ENCODE measurements around the gene TICAM2.

TICAM2 gene

DNA sequence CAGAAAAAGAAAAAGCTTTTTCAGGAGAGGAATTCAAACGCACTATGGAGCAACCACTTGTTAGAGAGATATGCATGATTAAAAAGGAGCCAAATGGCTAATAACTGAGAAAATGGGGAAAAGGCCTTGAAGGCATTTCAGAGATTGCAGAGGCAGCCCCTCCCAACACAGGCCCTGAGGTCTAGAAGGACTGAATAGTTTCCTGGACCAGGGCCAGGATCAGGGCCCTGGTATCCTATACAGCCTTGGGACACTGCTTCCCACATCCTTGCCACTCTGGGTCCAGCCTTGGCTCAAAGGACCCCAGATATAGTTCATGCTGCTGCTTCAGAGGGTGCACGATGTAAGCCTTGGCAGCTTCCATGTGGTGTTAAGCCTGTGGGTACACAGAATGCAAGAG lies 37.0 kb downstream of the TICAM2 start:
- no peak for DNase-seq (ENCODE audit: low read depth)
- no peaks in the 10 kb centered on the region for H3K36me3 ChIP-seq (ENCODE audit: control insufficient read depth, insufficient read depth, low read length, severe bottlenecking)
- H3K9me3 ChIP-seq (ENCODE audit: control insufficient read depth, low read length) = no peaks in the 10 kb centered on the region
- peak overlapping the region; percentile 52 for H3K9ac ChIP-seq (ENCODE audit: low read length)
- H3K27me3 ChIP-seq (replicated peaks; ENCODE audit: control insufficient read depth, insufficient read depth, low read length) = no peaks in the 10 kb centered on the region
- peaks cover 15% of the 10 kb centered on the region for H3K4me1 ChIP-seq (ENCODE audit: control insufficient read depth, insufficient read depth, low read length)
- no peak overlapping the region for H3K4me3 ChIP-seq (ENCODE audit: low read length)

DNA sequence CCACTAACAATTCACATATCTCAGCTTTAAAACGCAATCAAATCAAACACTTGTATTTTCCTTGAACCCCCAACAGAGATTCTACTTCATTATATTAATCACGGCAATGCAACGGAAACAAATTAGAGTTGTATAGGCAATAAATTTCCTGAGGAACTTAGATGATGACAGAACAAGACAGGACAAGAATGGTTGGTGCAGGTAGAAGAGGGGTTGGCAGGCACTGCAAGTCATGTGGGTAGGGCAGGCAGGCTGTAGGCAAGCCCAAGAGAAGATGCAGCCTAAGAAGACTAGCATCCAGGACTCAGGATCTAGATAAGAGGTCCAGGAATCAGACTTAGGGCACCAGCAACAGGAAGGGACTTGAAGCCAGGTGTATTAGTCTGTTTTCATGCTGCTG lies 41.1 kb downstream of the TICAM2 start:
- no peak for DNase-seq (ENCODE audit: low read depth)
- Histone ChIP-seq H3K36me3 (ENCODE audit: control insufficient read depth, insufficient read depth, low read length, severe bottlenecking) (no peaks in the 10 kb centered on the region), H3K9me3 (ENCODE audit: control insufficient read depth, low read length) (no peaks in the 10 kb centered on the region), H3K4me1 (ENCODE audit: control insufficient read depth, insufficient read depth, low read length) (peaks cover 38% of the 10 kb centered on the region), H3K4me3 (ENCODE audit: low read length) (no peak overlapping the region), H3K27me3 (replicated peaks; ENCODE audit: control insufficient read depth, insufficient read depth, low read length) (no peaks in the 10 kb centered on the region), H3K9ac (ENCODE audit: low read length) (no peak overlapping the region)

DNA sequence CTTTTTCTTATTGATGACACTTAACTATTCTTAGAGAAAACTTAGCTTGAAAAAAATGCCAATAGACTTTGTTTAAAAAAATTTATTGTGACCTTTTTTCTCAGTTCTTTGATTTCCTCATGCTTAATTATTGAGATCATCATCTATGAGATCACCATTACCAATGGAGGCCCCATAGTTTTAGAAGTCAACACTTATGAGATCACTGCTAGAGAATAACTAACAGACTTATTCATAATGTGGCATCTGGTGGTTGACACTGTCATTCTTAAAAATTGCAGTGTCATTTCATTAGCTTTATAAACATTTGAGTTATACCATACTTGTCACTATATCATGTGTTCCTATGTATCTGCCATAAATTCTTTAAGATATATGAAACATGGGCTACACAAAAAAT lies 42.8 kb downstream of the TICAM2 start:
- Histone ChIP-seq H3K9ac (ENCODE audit: low read length) (no peak overlapping the region), H3K4me1 (ENCODE audit: control insufficient read depth, insufficient read depth, low read length) (peaks cover 23% of the 10 kb centered on the region), H3K9me3 (ENCODE audit: control insufficient read depth, low read length) (no peaks in the 10 kb centered on the region), H3K4me3 (ENCODE audit: low read length) (no peak overlapping the region), H3K27me3 (replicated peaks; ENCODE audit: control insufficient read depth, insufficient read depth, low read length) (no peaks in the 10 kb centered on the region), H3K36me3 (ENCODE audit: control insufficient read depth, insufficient read depth, low read length, severe bottlenecking) (no peaks in the 10 kb centered on the region)
- DNase-seq (ENCODE audit: low read depth) = peak; percentile 19

DNA sequence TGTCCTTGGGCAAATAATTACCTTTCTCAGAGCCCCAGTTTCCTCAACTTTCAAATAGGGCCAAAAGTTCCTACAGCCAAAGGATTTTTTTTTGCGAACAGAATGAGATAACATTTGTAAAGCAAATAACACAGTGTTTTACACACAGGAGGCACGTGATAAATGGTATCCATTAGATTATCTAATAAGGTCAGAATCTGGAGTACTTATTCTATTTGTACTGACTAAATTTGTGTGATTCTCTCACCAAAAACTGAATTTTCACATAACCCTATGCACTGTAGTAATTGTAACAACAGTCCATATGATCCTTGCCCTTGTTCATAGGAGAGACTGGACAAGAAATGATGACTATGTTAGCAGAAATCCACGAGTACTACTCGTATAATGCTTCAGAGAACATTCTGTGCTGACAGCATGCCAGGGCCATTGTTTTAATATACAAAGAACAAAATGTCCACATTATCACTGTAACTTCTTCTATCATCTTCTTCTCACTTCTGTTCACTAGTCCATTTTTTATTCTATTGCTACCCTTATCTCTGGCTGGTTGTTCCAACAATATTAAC lies 43.8 kb downstream of the TICAM2 start:
- H3K36me3 ChIP-seq (ENCODE audit: control insufficient read depth, insufficient read depth, low read length, severe bottlenecking) = no peaks in the 10 kb centered on the region
- peaks cover 23% of the 10 kb centered on the region for H3K4me1 ChIP-seq (ENCODE audit: control insufficient read depth, insufficient read depth, low read length)
- no peaks in the 10 kb centered on the region for H3K9me3 ChIP-seq (ENCODE audit: control insufficient read depth, low read length)
- no peaks in the 10 kb centered on the region for H3K27me3 ChIP-seq (replicated peaks; ENCODE audit: control insufficient read depth, insufficient read depth, low read length)
- no peak overlapping the region for H3K9ac ChIP-seq (ENCODE audit: low read length)
- DNase-seq (ENCODE audit: low read depth) = peak; percentile 59
- no peak overlapping the region for H3K4me3 ChIP-seq (ENCODE audit: low read length)

DNA sequence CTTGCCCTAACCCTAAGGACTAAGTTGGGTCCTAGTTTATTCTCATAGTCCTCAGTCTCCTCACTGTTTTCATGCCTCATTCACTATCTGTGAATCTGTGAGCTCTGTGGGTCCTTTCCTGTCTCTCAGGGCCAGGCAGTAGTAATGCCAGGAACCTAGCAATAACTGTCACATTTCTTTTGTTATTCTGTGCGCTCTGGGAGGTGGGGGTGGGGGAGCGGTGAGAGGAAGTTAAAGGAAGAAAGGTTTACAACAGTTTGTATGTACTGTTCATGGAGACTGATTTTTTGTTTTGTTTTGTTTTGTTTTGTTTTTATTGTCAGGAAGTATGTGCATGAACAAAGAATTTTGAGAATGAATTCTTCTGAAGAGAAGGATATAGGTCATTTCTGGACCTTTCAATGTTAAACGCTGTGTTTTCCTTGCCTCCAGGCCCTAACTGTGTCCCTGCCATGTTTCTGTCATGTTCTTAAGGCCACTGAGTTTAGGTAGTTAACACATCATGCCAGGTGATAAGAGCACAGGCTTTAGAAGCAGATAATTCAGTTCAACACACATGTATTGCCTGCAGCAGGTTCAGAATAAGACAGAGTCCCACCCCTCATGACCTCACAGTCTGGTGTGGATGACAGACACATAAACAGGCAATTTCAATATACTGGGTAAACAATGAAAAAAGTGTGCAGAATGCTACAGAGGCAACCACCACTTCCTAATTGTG lies 44.5 kb downstream of the TICAM2 start:
- no peaks in the 10 kb centered on the region for H3K27me3 ChIP-seq (replicated peaks; ENCODE audit: control insufficient read depth, insufficient read depth, low read length)
- H3K36me3 ChIP-seq (ENCODE audit: control insufficient read depth, insufficient read depth, low read length, severe bottlenecking) = no peaks in the 10 kb centered on the region
- H3K9ac ChIP-seq (ENCODE audit: low read length) = no peak overlapping the region
- H3K4me3 ChIP-seq (ENCODE audit: low read length) = no peak overlapping the region
- H3K9me3 ChIP-seq (ENCODE audit: control insufficient read depth, low read length) = no peaks in the 10 kb centered on the region
- peaks cover 23% of the 10 kb centered on the region for H3K4me1 ChIP-seq (ENCODE audit: control insufficient read depth, insufficient read depth, low read length)
- DNase-seq (ENCODE audit: low read depth) = peak; percentile 39

DNA sequence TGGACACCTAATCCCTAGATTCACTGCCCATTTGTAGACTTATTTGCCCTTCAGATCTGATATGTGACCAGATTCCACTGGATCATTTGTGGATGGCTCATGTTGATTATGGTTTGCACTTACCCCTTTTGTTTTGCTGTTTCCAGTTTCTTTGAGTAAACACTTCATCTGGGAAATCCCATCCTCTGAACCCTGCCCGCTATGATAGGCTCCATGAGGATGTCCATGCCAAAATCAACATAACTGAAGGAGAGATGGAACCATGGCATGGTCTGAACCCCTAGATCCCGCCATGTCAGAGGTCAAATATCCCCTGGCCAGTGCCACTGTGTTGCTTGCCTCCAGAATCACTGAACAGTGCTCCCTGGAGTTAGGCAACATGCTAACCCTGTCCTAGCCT lies 46.0 kb downstream of the TICAM2 start:
- H3K4me1 ChIP-seq (ENCODE audit: control insufficient read depth, insufficient read depth, low read length) = peaks cover 23% of the 10 kb centered on the region
- no peak overlapping the region for H3K4me3 ChIP-seq (ENCODE audit: low read length)
- H3K36me3 ChIP-seq (ENCODE audit: control insufficient read depth, insufficient read depth, low read length, severe bottlenecking) = no peaks in the 10 kb centered on the region
- DNase-seq (ENCODE audit: low read depth) = no peak
- no peaks in the 10 kb centered on the region for H3K9me3 ChIP-seq (ENCODE audit: control insufficient read depth, low read length)
- H3K9ac ChIP-seq (ENCODE audit: low read length) = no peak overlapping the region
- H3K27me3 ChIP-seq (replicated peaks; ENCODE audit: control insufficient read depth, insufficient read depth, low read length) = no peaks in the 10 kb centered on the region

DNA sequence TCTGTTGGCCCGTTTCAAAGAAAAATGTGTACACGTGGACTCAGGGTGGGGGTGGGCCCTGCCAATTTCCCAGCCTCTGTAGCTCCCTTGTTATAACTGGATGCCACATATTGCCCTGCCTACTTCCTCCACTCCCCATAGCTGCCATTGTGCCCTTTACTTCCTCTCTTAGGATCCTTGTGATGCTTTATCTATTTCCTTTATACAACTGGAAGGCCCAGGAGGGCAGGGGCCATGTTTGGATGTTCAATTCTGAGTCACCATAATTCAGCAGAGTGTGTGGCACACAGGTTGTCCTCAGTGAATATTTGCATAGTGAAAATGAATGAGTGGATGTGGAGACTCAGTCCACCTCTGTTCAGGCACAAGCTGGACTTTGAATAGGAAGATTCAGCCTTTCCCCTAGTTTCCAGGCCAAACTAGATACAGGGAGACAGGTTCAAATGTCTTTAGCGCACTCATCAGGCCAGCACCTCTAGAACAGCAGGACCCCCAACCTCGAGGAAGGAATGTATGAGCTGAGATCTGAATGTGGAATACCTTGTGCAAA lies 47.1 kb downstream of the TICAM2 start:
- H3K9ac ChIP-seq (ENCODE audit: low read length) = no peak overlapping the region
- H3K4me1 ChIP-seq (ENCODE audit: control insufficient read depth, insufficient read depth, low read length) = peaks cover 23% of the 10 kb centered on the region
- H3K4me3 ChIP-seq (ENCODE audit: low read length) = no peak overlapping the region
- H3K27me3 ChIP-seq (replicated peaks; ENCODE audit: control insufficient read depth, insufficient read depth, low read length) = no peaks in the 10 kb centered on the region
- no peaks in the 10 kb centered on the region for H3K36me3 ChIP-seq (ENCODE audit: control insufficient read depth, insufficient read depth, low read length, severe bottlenecking)
- no peaks in the 10 kb centered on the region for H3K9me3 ChIP-seq (ENCODE audit: control insufficient read depth, low read length)
- no peak for DNase-seq (ENCODE audit: low read depth)

DNA sequence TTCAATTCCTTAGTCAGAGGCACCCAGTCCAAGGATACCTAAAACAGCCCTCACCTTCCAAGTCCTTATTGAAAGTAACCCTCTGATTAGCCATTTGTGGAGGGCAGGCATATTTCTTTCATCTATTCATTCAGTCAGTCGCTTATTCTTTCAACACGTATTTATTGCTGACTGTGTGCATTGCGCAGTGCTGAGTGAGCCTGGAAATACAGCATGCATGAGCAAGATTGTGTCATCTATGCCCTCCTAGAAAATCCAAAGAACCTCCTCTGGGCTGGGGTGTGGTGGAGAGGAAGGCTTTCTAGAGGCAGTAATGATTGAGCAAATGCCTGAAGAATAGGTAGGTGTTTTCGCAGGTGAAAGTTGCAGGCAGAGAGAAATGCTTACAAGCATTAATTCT lies 49.2 kb downstream of the TICAM2 start:
- Histone ChIP-seq H3K4me3 (ENCODE audit: low read length) (no peak overlapping the region), H3K9me3 (ENCODE audit: control insufficient read depth, low read length) (no peaks in the 10 kb centered on the region), H3K9ac (ENCODE audit: low read length) (no peak overlapping the region), H3K36me3 (ENCODE audit: control insufficient read depth, insufficient read depth, low read length, severe bottlenecking) (no peaks in the 10 kb centered on the region), H3K4me1 (ENCODE audit: control insufficient read depth, insufficient read depth, low read length) (peaks cover 4% of the 10 kb centered on the region), H3K27me3 (replicated peaks; ENCODE audit: control insufficient read depth, insufficient read depth, low read length) (no peaks in the 10 kb centered on the region)
- no peak for DNase-seq (ENCODE audit: low read depth)

DNA sequence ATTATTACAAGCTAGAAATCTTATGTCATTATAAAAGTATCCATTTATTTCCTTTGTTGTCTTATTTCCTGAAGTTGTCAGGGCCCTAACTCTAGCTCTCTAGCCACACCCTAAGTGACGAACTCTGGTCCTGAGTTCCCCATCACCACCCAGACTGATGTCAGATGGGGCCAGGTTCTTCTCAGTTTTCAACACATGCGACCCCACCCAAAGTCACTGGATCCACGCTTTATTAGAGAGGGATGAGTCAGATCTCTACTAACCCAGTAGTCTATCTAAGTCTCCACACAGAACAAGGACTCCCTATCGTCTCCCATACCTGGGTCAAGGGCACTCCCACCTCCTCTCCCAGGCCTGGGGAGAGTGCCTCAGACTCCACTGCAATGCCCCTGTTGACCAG lies 50.9 kb downstream of the TICAM2 start:
- Histone ChIP-seq H3K4me3 (ENCODE audit: low read length) (no peak overlapping the region), H3K9ac (ENCODE audit: low read length) (no peak overlapping the region), H3K27me3 (replicated peaks; ENCODE audit: control insufficient read depth, insufficient read depth, low read length) (no peaks in the 10 kb centered on the region), H3K4me1 (ENCODE audit: control insufficient read depth, insufficient read depth, low read length) (no peaks in the 10 kb centered on the region), H3K36me3 (ENCODE audit: control insufficient read depth, insufficient read depth, low read length, severe bottlenecking) (no peaks in the 10 kb centered on the region), H3K9me3 (ENCODE audit: control insufficient read depth, low read length) (no peaks in the 10 kb centered on the region)
- DNase-seq (ENCODE audit: low read depth) = peak; percentile 24

DNA sequence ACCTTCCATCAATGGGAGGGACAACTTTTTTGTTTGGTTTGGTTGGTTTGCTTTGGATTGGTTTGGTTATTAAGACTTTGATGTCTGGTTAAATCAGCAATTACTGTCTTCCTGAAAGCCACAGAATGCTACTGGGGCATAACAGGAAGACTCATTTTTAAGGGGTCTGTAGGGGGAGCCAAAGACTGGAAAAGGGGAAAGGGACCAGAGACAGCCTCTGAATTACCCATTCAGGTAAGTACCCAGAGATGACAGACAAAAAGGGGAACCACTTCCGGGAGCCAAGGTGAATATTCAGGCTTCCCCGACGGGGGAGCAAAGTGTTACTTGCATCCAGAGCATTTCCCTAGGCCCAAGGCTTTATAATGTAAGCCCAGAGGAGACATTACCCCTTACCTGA lies 53.1 kb downstream of the TICAM2 start:
- no peak overlapping the region for H3K9ac ChIP-seq (ENCODE audit: low read length)
- H3K4me3 ChIP-seq (ENCODE audit: low read length) = no peak overlapping the region
- no peaks in the 10 kb centered on the region for H3K27me3 ChIP-seq (replicated peaks; ENCODE audit: control insufficient read depth, insufficient read depth, low read length)
- H3K9me3 ChIP-seq (ENCODE audit: control insufficient read depth, low read length) = peaks cover 9% of the 10 kb centered on the region
- no peak for DNase-seq (ENCODE audit: low read depth)
- no peaks in the 10 kb centered on the region for H3K36me3 ChIP-seq (ENCODE audit: control insufficient read depth, insufficient read depth, low read length, severe bottlenecking)
- no peaks in the 10 kb centered on the region for H3K4me1 ChIP-seq (ENCODE audit: control insufficient read depth, insufficient read depth, low read length)

DNA sequence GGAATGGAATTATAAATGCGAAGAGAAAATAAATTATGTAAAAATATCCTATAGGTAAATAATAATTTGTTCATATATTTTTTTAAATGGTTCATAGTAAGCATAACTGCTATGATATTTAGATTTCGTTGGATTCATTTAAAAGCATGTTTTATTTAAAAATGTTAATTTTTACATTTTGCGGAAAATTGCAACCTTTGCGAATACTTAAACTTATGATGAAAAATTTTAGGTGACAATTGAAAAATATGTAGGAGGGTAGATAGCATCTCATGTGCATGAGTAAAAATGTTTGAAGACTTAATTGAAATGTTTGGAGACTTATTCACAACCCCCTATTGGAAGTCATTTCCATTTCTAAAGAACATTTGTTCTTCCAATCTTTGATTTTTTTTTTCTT lies 53.6 kb downstream of the TICAM2 start:
- no peak for DNase-seq (ENCODE audit: low read depth)
- no peaks in the 10 kb centered on the region for H3K27me3 ChIP-seq (replicated peaks; ENCODE audit: control insufficient read depth, insufficient read depth, low read length)
- H3K9me3 ChIP-seq (ENCODE audit: control insufficient read depth, low read length) = peaks cover 9% of the 10 kb centered on the region
- no peaks in the 10 kb centered on the region for H3K4me1 ChIP-seq (ENCODE audit: control insufficient read depth, insufficient read depth, low read length)
- H3K9ac ChIP-seq (ENCODE audit: low read length) = no peak overlapping the region
- no peaks in the 10 kb centered on the region for H3K36me3 ChIP-seq (ENCODE audit: control insufficient read depth, insufficient read depth, low read length, severe bottlenecking)
- H3K4me3 ChIP-seq (ENCODE audit: low read length) = no peak overlapping the region
